Glomerular visceral epithelial cell (primary cell): Measurements from ENCODE around the gene SLC24A3.

Experiments
- DNase-seq: peaks from one replicate; pipeline ENCODE4 v3.0.0-alpha.2; 2016; ENCODE audit errors: extremely low spot score

The SLC24A3 gene

GRCh38 chr20:19594896-19595295 lies 382.5 kb downstream of the SLC24A3 start:
- DNase-seq: no peak

- no peak for DNase-seq
Measured at GRCh38 chr20:19598117-19598850, 385.8 kb downstream of the SLC24A3 start.

- DNase-seq: no peak
Measured at GRCh38 chr20:19599200-19599599, 386.8 kb downstream of the SLC24A3 start.

- DNase-seq: no peak
Measured at GRCh38 chr20:19600042-19600441, 387.6 kb downstream of the SLC24A3 start.

GRCh38 chr20:19601126-19601810 lies 388.8 kb downstream of the SLC24A3 start:
- no peak for DNase-seq

- DNase-seq: no peak
Measured at GRCh38 chr20:19602675-19603375, 390.4 kb downstream of the SLC24A3 start.

- DNase-seq: no peak
Measured at GRCh38 chr20:19603376-19603750, 390.9 kb downstream of the SLC24A3 start.

GRCh38 chr20:19605786-19606485 lies 393.5 kb downstream of the SLC24A3 start:
- no peak for DNase-seq

GRCh38 chr20:19609642-19610223 lies 397.3 kb downstream of the SLC24A3 start:
- no peak for DNase-seq

GRCh38 chr20:19615629-19616028 lies 403.2 kb downstream of the SLC24A3 start:
- DNase-seq: no peak

- DNase-seq: no peak
Measured at GRCh38 chr20:19616081-19616480, 403.6 kb downstream of the SLC24A3 start.

GRCh38 chr20:19616620-19617019 lies 404.2 kb downstream of the SLC24A3 start:
- no peak for DNase-seq

- no peak for DNase-seq
Measured at GRCh38 chr20:19617256-19617655, 404.8 kb downstream of the SLC24A3 start.

- DNase-seq: no peak
Measured at GRCh38 chr20:19618711-19619110, 406.3 kb downstream of the SLC24A3 start.

- no peak for DNase-seq
Measured at GRCh38 chr20:19619904-19620430, 407.5 kb downstream of the SLC24A3 start.

- DNase-seq: no peak
Measured at GRCh38 chr20:19620446-19620845, 408.0 kb downstream of the SLC24A3 start.

GRCh38 chr20:19621072-19621471 lies 408.6 kb downstream of the SLC24A3 start:
- no peak for DNase-seq

GRCh38 chr20:19624221-19624965 lies 412.0 kb downstream of the SLC24A3 start:
- DNase-seq: no peak

GRCh38 chr20:19625426-19625825 lies 413.0 kb downstream of the SLC24A3 start:
- no peak for DNase-seq

- no peak for DNase-seq
Measured at GRCh38 chr20:19626896-19627295, 414.5 kb downstream of the SLC24A3 start.
